RWPE1 (cell line): ENCODE data around the gene STX18.

Experiments used
- CTCF ChIA-PET: fragments of 350-600 bp; sonication (Branson Sonifier 250); formaldehyde crosslinking; extraction: SDS; loops from one replicate; lab custom pipeline; 2021; lab: Yijun Ruan, JAX
- POLR2A ChIA-PET: fragments of 400-600 bp; formaldehyde crosslinking; extraction: SDS; loops from one replicate; lab custom pipeline; 2020; ENCODE audit warnings: antibody characterized with exemption; ENCODE audit not compliant: low non-redundant PET; lab: Yijun Ruan, JAX
- DNase-seq: peaks from one replicate; pipeline ENCODE4 v3.0.0; 2012; ENCODE audit warnings: low spot score
- H3K27ac ChIP-seq: fragments of 450-650 bp; 2 replicates; pipeline ENCODE4 v1.5.1; 2017
- TF ChIP-seq, protein P1 (sequence below): fragments of 450-650 bp; conservative IDR thresholded peaks from 2 replicates; pipeline ENCODE4 v1.5.1; 2017; ENCODE audit warnings: low read depth, mild to moderate bottlenecking

Gene STX18

DNA sequence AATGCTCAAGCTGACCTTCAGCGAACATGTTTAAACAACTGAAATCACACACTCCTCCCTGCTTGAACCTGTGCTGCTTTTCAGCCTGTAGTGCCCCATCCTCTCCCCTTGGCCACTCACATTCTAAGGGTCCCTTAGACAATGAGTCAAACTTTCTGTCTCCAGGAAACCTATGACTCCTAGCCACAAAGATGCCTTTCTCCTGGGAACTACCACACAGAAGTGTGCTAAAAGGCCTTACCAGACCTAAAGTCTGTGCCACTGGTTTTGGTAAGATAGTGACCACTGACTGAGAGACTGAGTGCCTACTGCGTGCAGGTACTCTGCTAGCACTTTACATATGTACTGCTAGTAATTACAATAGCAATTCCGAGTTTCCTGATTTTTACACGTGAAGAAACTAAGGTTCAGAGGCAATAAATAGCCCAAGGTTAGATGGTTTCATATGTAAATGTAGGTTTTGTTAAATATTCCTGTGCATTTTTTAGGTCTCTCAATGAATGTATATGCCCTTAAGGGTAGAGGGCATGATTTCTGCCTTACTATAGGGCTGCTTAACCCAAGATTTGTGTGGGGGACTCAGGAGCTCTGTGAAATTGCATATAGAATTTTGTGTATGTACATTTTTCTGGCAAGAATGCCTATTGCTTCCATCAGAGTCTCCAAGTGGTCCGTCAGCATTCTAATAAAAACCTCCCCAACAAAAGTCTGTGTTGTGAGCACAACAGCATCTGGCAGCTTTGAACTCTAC is 83.9 kb downstream of the STX18 start:
- no peak for DNase-seq
- CTCF ChIA-PET: interaction anchor here (0.6 kb wide), 1 partner anchor 45 kb away, joined by 3 read pairs; no protein-coding TSS in a partner anchor
- POLR2A ChIA-PET: no interaction called here
- H3K27ac ChIP-seq: no peak overlapping the region
- TF ChIP-seq, protein P1, sequence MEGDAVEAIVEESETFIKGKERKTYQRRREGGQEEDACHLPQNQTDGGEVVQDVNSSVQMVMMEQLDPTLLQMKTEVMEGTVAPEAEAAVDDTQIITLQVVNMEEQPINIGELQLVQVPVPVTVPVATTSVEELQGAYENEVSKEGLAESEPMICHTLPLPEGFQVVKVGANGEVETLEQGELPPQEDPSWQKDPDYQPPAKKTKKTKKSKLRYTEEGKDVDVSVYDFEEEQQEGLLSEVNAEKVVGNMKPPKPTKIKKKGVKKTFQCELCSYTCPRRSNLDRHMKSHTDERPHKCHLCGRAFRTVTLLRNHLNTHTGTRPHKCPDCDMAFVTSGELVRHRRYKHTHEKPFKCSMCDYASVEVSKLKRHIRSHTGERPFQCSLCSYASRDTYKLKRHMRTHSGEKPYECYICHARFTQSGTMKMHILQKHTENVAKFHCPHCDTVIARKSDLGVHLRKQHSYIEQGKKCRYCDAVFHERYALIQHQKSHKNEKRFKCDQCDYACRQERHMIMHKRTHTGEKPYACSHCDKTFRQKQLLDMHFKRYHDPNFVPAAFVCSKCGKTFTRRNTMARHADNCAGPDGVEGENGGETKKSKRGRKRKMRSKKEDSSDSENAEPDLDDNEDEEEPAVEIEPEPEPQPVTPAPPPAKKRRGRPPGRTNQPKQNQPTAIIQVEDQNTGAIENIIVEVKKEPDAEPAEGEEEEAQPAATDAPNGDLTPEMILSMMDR: no peak

DNA sequence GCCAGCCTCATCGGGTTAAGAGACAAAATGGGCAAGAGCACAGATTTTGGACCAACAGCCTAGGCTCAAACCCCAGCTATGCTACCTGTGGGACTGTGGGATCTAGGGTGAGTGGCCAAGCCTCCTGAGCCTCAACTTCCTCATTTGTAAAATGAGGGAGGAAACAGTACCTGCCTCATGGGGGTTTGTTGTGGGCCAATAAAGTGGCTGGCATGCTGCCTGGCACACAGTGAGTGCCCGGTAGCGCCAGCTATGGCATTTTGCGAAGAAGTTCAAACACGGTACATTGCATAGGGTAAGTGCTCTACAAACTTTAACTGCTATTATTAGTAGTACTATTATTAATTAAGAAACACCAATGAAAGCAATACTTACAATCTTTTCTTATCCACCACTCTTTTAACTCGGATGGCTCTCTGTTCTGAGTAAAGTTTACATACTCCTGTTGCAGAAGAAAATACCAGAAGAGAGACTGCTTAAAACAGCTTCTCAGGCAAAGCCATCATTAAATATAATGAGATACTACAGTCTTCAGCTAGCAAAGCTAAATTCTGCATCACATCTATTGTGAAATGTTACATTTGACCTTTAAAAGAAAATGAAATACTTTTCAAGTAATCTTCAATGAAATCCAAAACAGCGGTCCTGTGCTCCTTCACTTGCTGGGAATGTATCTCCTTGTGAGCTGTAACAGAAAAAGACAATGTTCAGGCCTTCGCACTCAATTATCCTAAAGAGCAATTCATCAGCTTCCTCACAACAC is 84.9 kb downstream of the STX18 start:
- TF ChIP-seq, protein P1: no peak
- H3K27ac ChIP-seq: no peak overlapping the region
- ChIA-PET CTCF (no interaction called here), POLR2A (no interaction called here)
- DNase-seq: no peak

DNA sequence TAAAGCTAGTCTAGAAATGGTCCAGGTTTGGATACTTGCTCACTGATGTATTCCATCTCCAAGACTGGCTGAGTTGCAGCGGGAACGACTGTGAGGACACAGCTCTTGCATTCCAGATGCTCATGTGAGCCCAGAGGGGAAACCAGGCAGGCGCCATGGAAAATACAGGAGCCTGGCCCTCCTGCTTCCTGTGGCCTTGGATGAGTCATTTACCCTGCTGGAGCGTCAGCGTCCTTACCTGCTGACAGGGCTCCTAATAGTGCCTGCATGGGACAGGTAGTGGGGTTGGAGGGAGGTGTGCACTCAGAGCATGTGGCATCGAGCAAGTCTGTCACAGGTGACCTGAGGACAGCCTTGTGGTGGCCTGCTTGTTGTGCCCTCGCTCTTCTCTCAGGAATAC is 85.5 kb downstream of the STX18 start:
- no peak overlapping the region for H3K27ac ChIP-seq
- CTCF ChIA-PET: no interaction called here
- TF ChIP-seq, protein P1: no peak
- POLR2A ChIA-PET: no interaction called here
- DNase-seq: peak; percentile 7

DNA sequence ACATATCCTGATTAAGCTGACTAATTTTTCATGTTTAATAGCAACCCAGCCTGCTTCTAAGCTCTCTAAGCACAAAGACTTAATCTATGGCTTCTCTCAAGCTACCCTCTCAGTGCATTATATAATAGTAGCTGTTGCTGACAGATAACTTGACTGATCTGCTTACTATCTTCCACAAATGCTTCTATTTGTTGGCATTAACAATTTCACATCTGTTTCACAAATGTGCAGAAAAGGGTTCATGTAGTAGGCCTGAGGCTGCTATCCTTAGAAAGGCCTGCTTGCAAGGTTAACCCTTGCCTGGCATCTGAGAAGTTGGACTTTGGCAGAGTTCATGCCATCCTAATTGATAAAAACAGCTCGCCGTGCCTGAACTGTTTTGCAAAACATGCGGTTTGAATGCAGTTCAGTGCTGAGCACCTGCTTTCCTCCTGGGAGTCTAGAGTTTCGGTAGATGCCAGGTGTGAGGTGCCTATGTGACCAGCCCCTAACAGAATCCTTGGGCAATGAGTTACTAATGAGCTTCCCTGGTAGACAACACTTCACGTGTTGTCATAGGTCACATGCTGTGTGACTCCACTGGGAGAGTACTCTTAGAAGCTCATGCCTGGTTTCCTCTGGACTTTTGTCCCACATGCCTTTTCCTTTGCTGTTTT is 86.5 kb downstream of the STX18 start:
- TF ChIP-seq, protein P1: no peak
- POLR2A ChIA-PET: no interaction called here

DNA sequence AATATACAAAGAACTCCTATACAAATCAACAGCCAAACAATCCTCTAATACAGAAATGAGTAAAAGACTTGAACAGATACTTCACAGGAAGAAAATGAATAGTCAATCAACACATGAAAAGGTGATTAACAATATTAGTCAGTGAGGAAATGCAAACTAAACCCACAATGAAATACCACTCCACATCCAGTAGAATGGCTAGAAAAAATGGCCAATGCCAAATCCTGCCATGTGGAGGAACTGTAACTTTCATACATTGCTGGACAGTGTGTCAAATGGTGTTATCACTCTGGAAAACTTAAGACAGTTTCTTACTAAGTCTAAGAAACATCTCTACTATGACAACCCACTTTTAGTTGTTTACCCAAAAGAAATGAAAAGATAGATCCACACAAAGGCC is 95.4 kb downstream of the STX18 start:
- TF ChIP-seq, protein P1: no peak
- no peak overlapping the region for H3K27ac ChIP-seq
- ChIA-PET CTCF (no interaction called here), POLR2A (no interaction called here)
- DNase-seq: no peak

More for the DNA sequence above, 86.5 kb downstream of the STX18 start:
- no peak overlapping the region for H3K27ac ChIP-seq
- no peak for DNase-seq
- CTCF ChIA-PET: no interaction called here

DNA sequence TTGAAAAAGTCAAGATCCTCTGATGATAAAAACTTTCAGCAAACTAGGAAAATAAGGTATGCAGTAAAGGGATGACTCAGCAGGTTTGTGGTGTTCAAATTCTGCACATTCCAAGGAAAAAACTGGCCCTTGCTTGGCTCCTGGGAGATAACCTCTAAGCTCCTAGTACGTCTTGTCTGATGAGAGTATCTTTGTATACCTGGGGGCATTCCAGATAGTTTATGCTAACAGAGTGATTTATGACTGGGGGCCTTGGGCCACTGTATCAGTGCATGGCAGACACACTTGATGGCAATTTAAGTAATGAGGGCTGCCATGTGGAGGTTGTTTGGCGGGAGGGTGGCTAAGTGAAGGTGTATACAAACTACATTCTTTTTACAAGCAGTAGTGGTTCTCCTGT is 98.0 kb downstream of the STX18 start:
- DNase-seq: no peak
- no peak overlapping the region for H3K27ac ChIP-seq
- TF ChIP-seq, protein P1: no peak
- ChIA-PET CTCF (no interaction called here), POLR2A (no interaction called here)
